ENCODE measurements around the gene NLRP10. TPM values are rescaled to one million over a fixed set of nuclear protein-coding genes. Genes with fewer than 3 reads are reported as not detected.

The NLRP10 gene
- not detected for polyA plus RNA-seq (2012; ENCODE audit: insufficient read depth, insufficient read length, low read depth)

- no peaks in the 10 kb centered on the region for H3K36me3 ChIP-seq
- H3K4me1 ChIP-seq, result no peaks in the 10 kb centered on the region
- no peak for DNase-seq
- H3K4me3 ChIP-seq (ENCODE audit: low read depth, low read length), result no peak within 1 kb of the TSS
- no peaks in the 10 kb centered on the region for H3K9me3 ChIP-seq
- no peaks in the 10 kb centered on the region for H3K27me3 ChIP-seq
- no peak for TF ChIP-seq CTCF (IDR thresholded peaks at IDR 0.05; ENCODE audit: low read depth, low read length)
Observed at GRCh38 chr11:7965386-7965785, at the start of gene NLRP10. Gene NLRP10 (minus strand): TSS chr11:7965447. CDS start chr11:7963495, 1,952 bp downstream.

- H3K27me3 ChIP-seq, result no peaks in the 10 kb centered on the region
- DNase-seq, result no peak
- H3K4me1 ChIP-seq, result no peaks in the 10 kb centered on the region
- no peak for TF ChIP-seq CTCF (IDR thresholded peaks at IDR 0.05; ENCODE audit: low read depth, low read length)
- no peak overlapping the region for H3K4me3 ChIP-seq (ENCODE audit: low read depth, low read length)
- no peaks in the 10 kb centered on the region for H3K9me3 ChIP-seq
- no peaks in the 10 kb centered on the region for H3K36me3 ChIP-seq
Observed at GRCh38 chr11:8013833-8014232, 48.6 kb upstream of the NLRP10 start.

GRCh38 chr11:8011981-8012444 lies 46.8 kb upstream of the NLRP10 start:
- no peak for TF ChIP-seq CTCF (IDR thresholded peaks at IDR 0.05; ENCODE audit: low read depth, low read length)
- Histone ChIP-seq H3K4me1 (no peaks in the 10 kb centered on the region), H3K27me3 (no peaks in the 10 kb centered on the region), H3K36me3 (no peaks in the 10 kb centered on the region), H3K4me3 (ENCODE audit: low read depth, low read length) (no peak overlapping the region), H3K9me3 (no peaks in the 10 kb centered on the region)
- DNase-seq, result no peak

- TF ChIP-seq CTCF (IDR thresholded peaks at IDR 0.05; ENCODE audit: low read depth, low read length), result no peak
- Histone ChIP-seq H3K4me3 (ENCODE audit: low read depth, low read length) (no peak overlapping the region), H3K9me3 (no peaks in the 10 kb centered on the region), H3K4me1 (no peaks in the 10 kb centered on the region), H3K27me3 (no peaks in the 10 kb centered on the region), H3K36me3 (no peaks in the 10 kb centered on the region)
- DNase-seq, result no peak
Observed at GRCh38 chr11:8011371-8011770, 46.1 kb upstream of the NLRP10 start.

- Histone ChIP-seq H3K9me3 (no peaks in the 10 kb centered on the region), H3K4me3 (ENCODE audit: low read depth, low read length) (no peak overlapping the region), H3K4me1 (no peaks in the 10 kb centered on the region), H3K27me3 (no peaks in the 10 kb centered on the region), H3K36me3 (no peaks in the 10 kb centered on the region)
- no peak for DNase-seq
- no peak for TF ChIP-seq CTCF (IDR thresholded peaks at IDR 0.05; ENCODE audit: low read depth, low read length)
Observed at GRCh38 chr11:8009856-8010255, 44.6 kb upstream of the NLRP10 start.

GRCh38 chr11:8008212-8008611 lies 43.0 kb upstream of the NLRP10 start:
- no peaks in the 10 kb centered on the region for H3K4me1 ChIP-seq
- DNase-seq, result no peak
- H3K36me3 ChIP-seq, result no peaks in the 10 kb centered on the region
- no peaks in the 10 kb centered on the region for H3K27me3 ChIP-seq
- TF ChIP-seq CTCF (IDR thresholded peaks at IDR 0.05; ENCODE audit: low read depth, low read length), result no peak
- no peak overlapping the region for H3K4me3 ChIP-seq (ENCODE audit: low read depth, low read length)
- H3K9me3 ChIP-seq, result no peaks in the 10 kb centered on the region

Measured in BE2C (cell line).